IMR-90 (cell line): ENCODE measurements around the gene ZNF217. TPM values are rescaled to one million over a fixed set of nuclear protein-coding genes. Genes with fewer than 3 reads are reported as not detected.
A peak's percentile ranks its signal among the peaks of the same experiment; 100 is the strongest.
"Not testable (repeated sequence)": the region's sequence is repeated elsewhere in the genome, so short reads cannot be mapped to it uniquely, and the experiment has no call there.

Source experiments
- ATAC-seq: fragments of 200-7000 bp; cut with Tn5 transposase; 2 replicates; pipeline ENCODE4 v1.9.1; 2020; ENCODE audit warnings: low read depth, mild to moderate bottlenecking, moderate library complexity
- BruUV-seq: library from RNA; stranded (reverse); fragments of 400-500 nt; replicated peaks from 2 replicates; lab custom pipeline; 2021; lab: Mats Ljungman, UMichigan
- CTCF ChIA-PET: fragments of 300-600 bp; formaldehyde crosslinking; extraction: SDS; loops from one replicate; lab custom pipeline; 2021; ENCODE audit warnings: antibody characterized with exemption; lab: Yijun Ruan, JAX
- POLR2A ChIA-PET: fragments of 300-600 bp; sonication (Branson Sonifier 250); formaldehyde crosslinking; loops from one replicate; lab custom pipeline; 2022; ENCODE audit warnings: antibody characterized with exemption; ENCODE audit not compliant: unreplicated experiment; lab: Charles Lee
- DNase-seq: peaks from one replicate; pipeline ENCODE4 v3.0.0; 2013
- H2AFZ ChIP-seq: replicated peaks from 2 replicates; pipeline ENCODE3; 2013; ENCODE audit warnings: low read length, mild to moderate bottlenecking; ENCODE audit not compliant: poor library complexity
- H2AK5ac ChIP-seq: 2 replicates; pipeline ENCODE4 v1.6.1; 2013; ENCODE audit warnings: low read depth, low read length, inconsistent platforms
- H2AK9ac ChIP-seq: replicated peaks from 2 replicates; pipeline ENCODE3; 2013; ENCODE audit warnings: mild to moderate bottlenecking, low read depth, low read length, moderate library complexity; ENCODE audit not compliant: poor library complexity
- H2BK120ac ChIP-seq: 2 replicates; pipeline ENCODE4 v1.6.1; 2013; ENCODE audit warnings: low read depth, low read length, inconsistent platforms
- H2BK15ac ChIP-seq: 3 replicates; pipeline ENCODE4 v1.6.1; 2013; ENCODE audit warnings: low read depth, low read length, inconsistent platforms
- H2BK20ac ChIP-seq: 2 replicates; pipeline ENCODE4 v1.6.1; 2013; ENCODE audit warnings: low read depth, mild to moderate bottlenecking, inconsistent platforms, low read length, moderate library complexity
- H2BK5ac ChIP-seq: 2 replicates; pipeline ENCODE4 v1.6.1; 2013; ENCODE audit warnings: mild to moderate bottlenecking, low read depth, low read length, inconsistent platforms; ENCODE audit not compliant: poor library complexity, severe bottlenecking
- H3K14ac ChIP-seq: replicated peaks from 2 replicates; pipeline ENCODE4 v1.6.1; 2013; ENCODE audit warnings: low read depth, low read length, inconsistent platforms
- H3K18ac ChIP-seq: 2 replicates; pipeline ENCODE4 v1.6.1; 2013; ENCODE audit warnings: low read depth, low read length, control low read depth
- H3K23ac ChIP-seq: 2 replicates; pipeline ENCODE4 v1.6.1; 2013; ENCODE audit warnings: low read depth, low read length, inconsistent platforms
- H3K27ac ChIP-seq: 2 replicates; pipeline ENCODE4 v1.5.1; 2013; ENCODE audit warnings: mild to moderate bottlenecking, control low read depth, low read length; ENCODE audit not compliant: insufficient read depth
- H3K27me3 ChIP-seq: 2 replicates; pipeline ENCODE4 v1.6.1; 2013; ENCODE audit warnings: low read length; ENCODE audit not compliant: control insufficient read depth, insufficient read depth
- H3K36me3 ChIP-seq: 2 replicates; pipeline ENCODE4 v1.6.1; 2013; ENCODE audit warnings: low read length, mixed read lengths; ENCODE audit not compliant: control insufficient read depth, insufficient read depth
- H3K4ac ChIP-seq: 2 replicates; pipeline ENCODE4 v1.6.1; 2013; ENCODE audit warnings: low read depth, low read length, inconsistent platforms
- H3K4me1 ChIP-seq: 2 replicates; pipeline ENCODE4 v1.6.1; 2013; ENCODE audit warnings: low read length, mixed read lengths; ENCODE audit not compliant: control insufficient read depth, insufficient read depth
- H3K4me2 ChIP-seq: 2 replicates; pipeline ENCODE4 v1.6.1; 2013; ENCODE audit warnings: low read depth, mild to moderate bottlenecking, control low read depth, low read length, moderate library complexity
- H3K4me3 ChIP-seq: 2 replicates; pipeline ENCODE4 v1.5.1; 2013; ENCODE audit warnings: low read depth, mild to moderate bottlenecking, control low read depth, low read length, moderate library complexity; ENCODE audit not compliant: insufficient read depth
- H3K56ac ChIP-seq: 2 replicates; pipeline ENCODE4 v1.6.1; 2013; ENCODE audit warnings: low read length, inconsistent platforms; ENCODE audit not compliant: insufficient read depth; ENCODE audit errors: extremely low read depth
- H3K79me1 ChIP-seq, 2 experiments: 2 replicates each; pipeline ENCODE4 v1.6.1; 2013; ENCODE audit warnings: low read length in 2 of 2, inconsistent platforms in 1 of 2, low read depth in 1 of 2
- H3K9ac ChIP-seq: 2 replicates; pipeline ENCODE4 v1.6.1; 2013; ENCODE audit warnings: low read depth, low read length, control low read depth
- H3K9me1 ChIP-seq: 2 replicates; pipeline ENCODE4 v1.6.1; 2013; ENCODE audit warnings: low read length, inconsistent platforms; ENCODE audit not compliant: insufficient read depth
- H3K9me3 ChIP-seq: 2 replicates; pipeline ENCODE4 v1.6.1; 2013; ENCODE audit warnings: low read length; ENCODE audit not compliant: control insufficient read depth, insufficient read depth
- H4K20me1 ChIP-seq: 2 replicates; pipeline ENCODE4 v1.6.1; 2013; ENCODE audit warnings: low read length, inconsistent platforms; ENCODE audit not compliant: insufficient read depth
- H4K5ac ChIP-seq: 2 replicates; pipeline ENCODE4 v1.6.1; 2013; ENCODE audit warnings: mild to moderate bottlenecking, low read depth, low read length, control low read depth
- H4K8ac ChIP-seq, 2 experiments: 2 replicates each; pipeline ENCODE4 v1.6.1; 2013; ENCODE audit warnings: low read depth in 2 of 2, low read length in 2 of 2, control low read depth in 1 of 2, inconsistent platforms in 1 of 2
- H4K91ac ChIP-seq: 2 replicates; pipeline ENCODE4 v1.6.1; 2013; ENCODE audit warnings: low read depth, low read length, inconsistent platforms; ENCODE audit not compliant: insufficient read depth
- WGBS, 2 experiments: methylation state at CpG; one replicate each; pipeline versions ENCODE4 v1.1.5 to v1.1.7; 2013; ENCODE audit warnings: missing lambda C conversion rate in 2 of 2; ENCODE audit not compliant: insufficient read length in 1 of 2; ENCODE audit errors: extremely low coverage in 2 of 2; 5-methylcytosine and 5-hydroxymethylcytosine counted together
- dilution Hi-C: fragments of 300-500 bp; cut with HindIII; formaldehyde crosslinking; loops from one replicate; pipeline ENCODE4 v1.14.3; 2018; ENCODE audit warnings: low sequenced_read_pairs; ENCODE audit not compliant: unreplicated experiment
- in situ Hi-C: fragments of 300-500 bp; cut with MboI; formaldehyde crosslinking; loops from 3 replicates; pipeline ENCODE4 v1.14.3; 2019; ENCODE audit warnings: low sequenced_read_pairs, inconsistent platforms, mixed read lengths
- intact Hi-C: fragments of 100-400 bp; cut with micrococcal nuclease; formaldehyde crosslinking; loops from 2 replicates; pipeline ENCODE4 v1.10.0; 2022
- polyA plus RNA-seq, 3 experiments: library from polyadenylated mRNA; depleted of rRNA; stranded (reverse); fragments of >200 nt; gene quantifications; 2 replicates each; pipeline ENCODE4 v1.2.3, GENCODE V29; 2012; ENCODE audit warnings: low replicate concordance in 1 of 3
- total RNA-seq: library from RNA; depleted of rRNA; stranded (reverse); fragments of >200 nt; gene quantifications from 2 replicates; pipeline ENCODE4 v1.2.3, GENCODE V29; 2012

Gene ZNF217
- total and polyA plus RNA-seq, 2 of the 4 experiments (the other 2 are of a cell fraction), result 9.1 to 27.8 TPM

DNA sequence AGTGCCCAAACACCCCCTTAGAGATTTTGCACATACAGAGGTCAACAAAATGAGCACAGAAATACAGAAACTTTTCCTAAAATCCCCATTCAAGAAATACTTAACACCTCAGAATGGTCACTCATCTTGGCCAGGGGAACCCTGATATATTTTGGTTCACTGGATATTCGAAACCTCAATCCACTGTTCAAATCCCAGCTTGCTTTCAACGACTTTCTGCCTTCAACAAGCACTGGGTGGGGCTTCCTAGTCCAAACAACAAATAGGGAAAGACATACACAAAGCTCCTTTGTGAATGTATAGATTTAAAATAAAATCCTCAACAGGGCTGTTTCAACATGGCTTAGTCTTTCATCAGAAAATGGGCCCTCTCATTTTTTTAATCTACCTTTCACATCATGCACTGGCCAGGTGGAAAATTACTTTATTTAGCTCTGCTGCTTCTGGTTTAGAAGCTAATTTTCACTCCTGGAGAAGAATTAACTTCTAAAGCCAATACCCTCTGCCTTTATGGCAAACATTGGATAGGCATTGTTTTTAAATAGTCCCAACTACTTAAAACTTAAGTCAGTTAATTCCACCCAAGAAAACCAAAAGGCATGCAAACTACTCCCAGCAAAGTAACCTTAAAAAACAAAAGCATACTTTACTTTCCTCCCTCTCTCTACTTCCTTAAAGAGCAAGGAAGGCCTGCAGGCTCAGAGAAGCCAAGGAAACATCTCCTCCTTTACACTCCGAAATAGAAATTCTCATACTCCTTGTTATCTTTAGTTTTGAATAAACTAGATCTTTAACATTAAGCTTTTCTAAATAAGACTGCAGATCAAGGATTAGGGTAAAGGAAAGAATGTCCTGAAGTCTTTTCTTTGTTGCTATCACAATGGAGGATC, 9.7 kb downstream of the ZNF217 start:
- H3K23ac ChIP-seq, H3K4me2 ChIP-seq, H3K56ac ChIP-seq, DNase-seq, H3K4ac ChIP-seq, dilution Hi-C loops, H3K9me3 ChIP-seq, H3K9ac ChIP-seq, H4K91ac ChIP-seq, H3K4me3 ChIP-seq, H2BK120ac ChIP-seq, H2AK5ac ChIP-seq, BruUV-seq, H4K8ac ChIP-seq, H2AK9ac ChIP-seq, H3K27ac ChIP-seq, H2AFZ ChIP-seq, H3K18ac ChIP-seq, H4K5ac ChIP-seq, H2BK20ac ChIP-seq, H3K14ac ChIP-seq, H2BK15ac ChIP-seq, H3K27me3 ChIP-seq, ATAC-seq: not testable (repeated sequence)
- intact Hi-C loops, result loop anchor here (2.0 kb wide), 1 partner anchor 287 kb away; no protein-coding TSS in a partner anchor
- POLR2A ChIA-PET, result interaction anchor here (0.5 kb wide), 1 partner anchor 281 kb away, joined by 7 read pairs; no protein-coding TSS in a partner anchor
- in situ Hi-C loops, result loop anchor here (10.0 kb wide), 1 partner anchor 171 kb away; no protein-coding TSS in a partner anchor
- Histone ChIP-seq H3K36me3 (peaks cover 30% of the 10 kb centered on the region), H4K20me1 (peaks cover 41% of the 10 kb centered on the region), H3K79me1 (peaks cover 4 to 28% of the 10 kb centered on the region in 2 experiments; a peak in 3 of 4 replicates), H3K4me1 (peaks cover 21% of the 10 kb centered on the region), H2BK5ac (peak overlapping the region; percentile 18), H3K9me1 (peaks cover 18% of the 10 kb centered on the region)
- WGBS, 2 experiments, result no CpG with 5 or more reads among the region's 3 CpGs
- CTCF ChIA-PET, result interaction anchor here (0.6 to 1.0 kb wide), 3 partner anchors 11 to 360 kb away, joined by 3 read pairs; no protein-coding TSS in a partner anchor
